Stimulated activated CD8-positive, alpha-beta memory T cell treated with anti-CD3 and anti-CD28 coated beads, Interleukin-4, amount 100 ng/mL, for 4 hours (primary cell): ENCODE measurements around the gene C21orf91.
"Not testable (repeated sequence)": the region's sequence is repeated elsewhere in the genome, so short reads cannot be mapped to it uniquely, and the experiment has no call there.

ENCODE experiments used
- DNase-seq, 2 donors: peaks; one replicate each; pipeline ENCODE4 v3.0.0-alpha.2; 2020; ENCODE audit warnings: low read depth in 2 of 2, low spot score in 1 of 2

Gene C21orf91

DNA sequence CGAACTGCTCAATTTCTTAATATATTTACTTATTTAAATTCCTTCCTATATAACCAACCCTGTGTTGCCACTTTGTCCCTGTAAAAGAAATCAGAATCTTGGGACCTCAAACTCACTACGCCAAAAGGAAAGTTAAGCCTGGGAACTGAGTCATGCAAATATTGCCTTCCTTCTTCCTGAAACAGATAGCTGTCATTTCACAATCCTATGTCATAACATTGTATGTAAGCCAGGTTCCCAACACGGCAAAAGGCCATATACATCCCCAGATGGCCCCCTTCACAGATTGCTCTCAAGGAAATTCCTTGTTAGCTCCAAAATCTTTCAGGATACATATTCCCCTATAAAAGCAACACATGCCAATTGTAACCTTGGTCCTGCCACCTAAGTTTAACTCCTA, 39.7 kb downstream of the C21orf91 start:
- DNase-seq = no peak

DNA sequence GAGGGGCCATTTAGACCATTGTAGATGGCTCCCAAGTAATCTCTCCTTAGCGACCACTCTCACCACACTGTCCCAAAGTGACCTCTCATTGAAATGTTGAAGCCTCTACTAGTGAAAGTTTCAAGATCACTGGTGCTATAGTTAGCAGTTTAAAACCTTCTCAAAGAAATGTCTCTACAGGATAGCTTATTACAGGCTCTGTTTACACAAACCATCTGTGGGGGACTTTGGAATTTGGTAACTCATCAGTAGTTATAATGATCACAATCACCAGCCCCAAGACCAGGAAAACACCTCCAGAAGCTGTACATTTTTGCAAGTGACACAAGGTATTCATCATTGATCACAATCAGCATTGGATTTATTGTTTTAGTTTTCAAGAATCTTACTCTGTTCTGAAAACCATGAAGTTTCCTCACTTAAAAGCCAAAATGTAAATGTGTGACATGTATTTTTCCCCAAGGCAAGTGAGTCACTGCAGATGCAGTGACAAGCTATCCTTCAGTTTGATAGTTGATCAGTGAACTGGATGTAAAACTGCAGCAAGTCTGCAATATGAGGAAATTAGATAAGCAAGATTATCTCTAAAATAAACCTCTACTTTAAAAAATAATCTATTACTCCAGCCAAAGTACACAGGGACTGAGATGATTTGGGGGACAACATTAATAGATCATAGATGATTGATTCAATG, 41.9 kb downstream of the C21orf91 start:
- DNase-seq = no peak

DNA sequence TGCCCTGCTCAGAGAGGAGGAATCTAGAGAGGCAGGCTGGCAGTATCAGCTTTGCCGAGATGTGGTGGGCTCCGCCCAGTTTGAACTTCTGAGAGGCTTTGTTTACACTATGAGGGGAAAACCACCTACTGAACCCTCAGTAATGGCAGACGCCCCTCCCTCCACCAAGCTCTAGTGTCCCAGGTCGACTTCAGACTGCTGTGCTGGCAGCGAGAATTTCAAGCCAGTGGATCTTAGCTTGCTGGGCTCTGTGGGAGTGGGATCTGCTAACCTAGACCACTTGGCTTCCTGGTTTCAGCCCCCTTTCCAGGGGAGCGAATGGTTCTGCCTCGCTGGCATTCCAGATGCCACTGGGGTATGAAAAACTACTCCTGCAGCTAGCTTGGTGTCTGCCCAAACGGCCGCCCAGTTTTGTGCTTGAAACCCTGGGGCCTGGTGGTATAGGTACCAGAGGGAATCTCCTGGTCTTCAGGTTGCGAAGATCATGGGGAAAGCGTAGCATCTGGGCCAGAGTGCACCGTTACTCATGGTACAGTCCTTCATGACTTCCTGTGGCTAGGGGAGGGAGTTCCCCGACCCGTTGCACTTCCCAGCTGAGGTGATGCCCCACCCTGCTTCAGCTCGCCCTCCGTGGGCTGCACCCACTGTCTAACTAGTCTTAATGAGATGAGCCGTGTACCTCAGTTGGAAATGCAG, 43.6 kb downstream of the C21orf91 start:
- DNase-seq = peak in 1 of 2 donors; percentile 62

DNA sequence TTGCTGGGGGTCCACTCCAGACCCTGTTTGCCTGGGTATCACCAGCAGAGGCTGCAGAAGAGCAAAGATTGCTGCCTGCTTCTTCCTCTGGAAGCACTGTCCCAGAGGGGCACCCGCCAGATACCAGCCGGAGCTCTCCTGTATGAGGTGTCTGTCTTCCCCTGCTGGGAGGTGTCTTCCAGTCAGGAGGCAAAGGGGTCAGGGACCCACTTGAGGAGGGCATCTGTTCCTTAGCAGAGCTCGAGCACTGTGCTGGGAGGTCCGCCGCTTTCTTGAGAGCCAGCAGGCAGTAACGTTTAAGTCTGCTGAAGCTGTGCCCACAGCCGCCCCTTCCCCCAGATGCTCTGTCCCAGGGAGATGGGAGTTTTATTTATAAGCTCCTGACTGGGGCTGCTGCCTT, 44.1 kb downstream of the C21orf91 start:
- DNase-seq = not testable (repeated sequence)

DNA sequence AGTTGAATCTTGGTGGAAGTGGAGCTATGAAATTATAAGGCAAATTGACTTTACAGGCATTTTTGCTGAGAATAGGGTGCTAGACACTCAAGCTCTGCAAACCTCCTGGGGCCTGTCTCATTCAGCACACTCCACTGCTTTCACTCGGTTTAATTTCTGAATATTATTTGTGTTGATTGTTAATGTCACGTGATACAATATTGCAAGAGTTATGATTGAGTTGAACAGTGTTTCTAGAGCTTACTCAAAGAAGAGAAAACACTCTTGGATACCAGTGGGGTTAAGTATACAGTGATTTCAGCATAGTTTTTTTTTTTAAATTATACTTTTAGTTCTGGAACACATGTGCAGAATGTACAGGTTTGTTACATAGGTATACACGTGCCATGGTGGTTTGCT, 49.7 kb downstream of the C21orf91 start:
- DNase-seq = no peak

DNA sequence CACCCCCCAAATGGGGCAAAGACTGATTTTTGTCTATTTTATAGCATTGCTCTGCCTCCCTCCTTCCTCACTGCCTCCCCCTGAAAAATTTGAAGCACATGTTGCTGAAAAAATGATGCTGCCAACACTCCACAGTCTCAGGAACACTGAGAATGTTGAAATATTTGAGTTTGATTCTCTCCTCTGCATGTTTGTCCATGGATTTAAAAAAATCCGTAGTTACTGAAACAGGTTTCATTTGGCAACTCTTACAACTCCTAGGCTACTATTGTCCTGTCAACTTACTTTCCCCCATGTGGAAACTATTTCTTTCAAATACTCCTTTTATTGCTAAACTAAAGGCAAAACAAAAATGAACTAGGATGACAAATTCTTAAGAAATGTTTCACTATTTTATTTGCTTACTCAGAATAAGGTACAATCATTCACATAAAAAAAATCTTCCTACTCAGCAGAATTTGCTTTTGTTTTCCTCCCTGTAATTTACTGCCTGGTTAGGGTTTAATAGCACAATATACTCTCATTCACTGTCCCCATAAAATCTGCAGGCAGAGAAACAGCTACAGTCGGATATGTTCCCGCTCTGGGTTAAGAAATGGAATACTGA, 50.2 kb downstream of the C21orf91 start:
- no peak for DNase-seq

DNA sequence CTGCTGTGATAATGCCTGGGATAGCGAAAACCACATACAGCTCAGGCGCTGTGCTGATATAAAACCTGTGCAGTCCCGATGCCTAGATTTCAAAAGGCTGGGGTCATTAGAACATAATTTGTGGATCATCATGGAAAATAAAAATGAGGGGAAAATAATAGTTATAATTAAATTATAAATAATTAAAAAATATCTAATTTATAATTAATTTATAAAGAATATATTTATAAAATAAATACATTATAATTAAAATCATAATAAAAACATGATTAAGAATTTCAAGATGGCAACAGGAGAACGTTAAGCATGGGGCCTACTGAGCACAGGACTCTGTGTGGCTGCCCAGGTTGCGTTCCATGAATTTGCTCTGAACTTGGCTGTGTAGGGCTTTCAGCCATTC, 53.9 kb downstream of the C21orf91 start:
- no peak for DNase-seq

DNA sequence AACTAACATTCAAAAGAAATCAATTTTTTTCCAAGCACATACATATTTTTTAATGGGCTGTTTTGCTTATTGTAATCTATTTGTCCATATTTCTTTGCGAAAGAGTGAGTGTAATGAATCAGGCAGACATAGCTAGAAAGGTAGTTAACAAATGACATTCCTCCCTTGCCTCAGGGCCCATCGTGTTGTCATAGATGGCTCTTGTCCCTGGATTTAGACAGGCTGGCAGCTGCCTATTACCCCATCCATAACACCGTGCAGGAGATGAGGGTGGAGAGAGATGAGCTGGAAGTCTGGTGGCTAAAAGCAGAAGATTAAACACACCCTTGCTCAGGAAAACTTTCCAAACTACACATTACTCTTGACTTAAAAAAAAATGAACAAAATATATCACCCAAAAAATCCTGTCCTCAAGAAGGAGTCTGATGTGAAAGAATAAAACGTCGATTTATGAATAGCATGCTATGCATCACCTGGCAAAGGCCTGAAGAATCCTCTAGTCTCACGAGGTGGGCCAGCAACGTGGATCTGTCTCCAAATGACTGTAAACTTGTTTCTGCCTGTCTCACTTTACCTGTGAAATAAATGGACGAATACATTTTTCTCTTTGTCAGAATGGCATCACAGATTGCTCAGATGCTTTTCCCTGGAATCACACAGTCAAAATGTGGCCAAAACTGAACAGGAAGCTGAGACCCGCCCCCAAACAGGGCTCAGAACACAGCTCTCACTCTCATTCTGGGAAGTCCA, 55.7 kb downstream of the C21orf91 start:
- DNase-seq = no peak

DNA sequence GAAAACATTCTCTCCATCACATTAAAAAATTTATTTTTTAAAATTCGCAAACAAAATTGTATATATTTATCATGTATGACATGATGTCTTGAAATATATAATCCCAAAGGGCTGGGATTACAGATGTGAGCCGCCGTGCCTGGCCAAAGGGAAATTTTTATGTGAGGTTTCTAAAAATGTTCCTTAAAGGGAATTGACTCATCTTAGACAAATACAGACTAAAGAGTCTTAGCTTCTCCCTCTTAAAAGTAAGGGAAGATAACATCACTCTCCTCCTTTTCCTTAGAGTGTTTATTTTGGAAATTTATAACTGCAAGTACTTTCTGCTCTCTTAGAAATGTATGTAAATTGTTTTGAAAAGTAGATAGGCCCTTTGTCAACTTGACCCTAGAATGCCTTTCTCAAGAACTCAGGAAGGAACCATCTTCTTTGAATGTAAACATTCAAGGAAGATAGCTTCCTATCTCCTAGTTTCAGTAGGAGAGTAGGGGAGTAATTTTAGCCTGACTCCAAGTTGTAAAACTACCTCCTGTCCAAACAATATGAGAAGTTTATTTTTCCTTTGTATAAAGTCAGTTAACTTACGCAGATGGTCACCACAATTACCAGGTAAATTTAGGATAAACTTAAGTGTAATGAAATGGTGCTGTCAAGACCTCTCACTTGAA, 59.5 kb downstream of the C21orf91 start:
- DNase-seq = no peak

DNA sequence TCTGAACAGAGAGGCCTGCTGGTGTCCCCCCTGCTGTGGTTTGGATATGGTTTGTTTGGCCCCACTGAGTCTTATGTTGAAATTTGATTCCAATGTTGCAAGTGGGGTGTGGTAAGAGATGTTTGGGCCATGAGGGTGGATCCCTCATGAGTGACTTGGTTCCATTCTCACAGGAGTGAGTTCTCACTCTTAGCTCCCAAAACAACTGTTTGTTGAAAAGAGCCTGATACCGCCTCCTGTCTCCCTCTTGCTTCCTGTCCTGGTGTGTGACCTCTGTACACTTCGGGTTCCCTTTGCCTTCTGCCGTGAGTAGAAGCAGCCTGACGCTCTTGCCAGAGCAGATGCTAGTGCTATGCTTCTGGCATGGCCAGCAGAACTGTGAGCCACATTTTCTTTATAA, 60.5 kb downstream of the C21orf91 start:
- DNase-seq = no peak

DNA sequence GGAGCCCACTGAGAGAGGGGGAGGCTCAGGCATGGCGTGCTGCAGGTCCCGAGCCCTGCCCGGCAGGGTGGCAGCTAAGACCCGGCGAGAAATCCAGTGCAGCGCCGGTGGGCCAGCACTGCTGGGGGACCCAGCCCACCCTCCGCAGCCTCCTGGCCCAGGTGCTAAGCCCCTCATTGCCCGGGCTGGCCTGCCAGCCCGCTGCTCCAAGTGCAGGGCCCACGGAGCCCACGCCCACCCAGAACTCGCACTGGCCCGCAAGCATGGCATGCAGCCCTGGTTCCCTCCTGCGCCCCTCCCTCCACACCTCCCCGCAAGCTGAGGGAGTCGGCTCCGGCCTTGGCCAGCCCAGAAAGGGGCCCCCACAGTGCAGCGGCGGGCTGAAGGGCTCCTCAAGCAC, 61.5 kb downstream of the C21orf91 start:
- no peak for DNase-seq

DNA sequence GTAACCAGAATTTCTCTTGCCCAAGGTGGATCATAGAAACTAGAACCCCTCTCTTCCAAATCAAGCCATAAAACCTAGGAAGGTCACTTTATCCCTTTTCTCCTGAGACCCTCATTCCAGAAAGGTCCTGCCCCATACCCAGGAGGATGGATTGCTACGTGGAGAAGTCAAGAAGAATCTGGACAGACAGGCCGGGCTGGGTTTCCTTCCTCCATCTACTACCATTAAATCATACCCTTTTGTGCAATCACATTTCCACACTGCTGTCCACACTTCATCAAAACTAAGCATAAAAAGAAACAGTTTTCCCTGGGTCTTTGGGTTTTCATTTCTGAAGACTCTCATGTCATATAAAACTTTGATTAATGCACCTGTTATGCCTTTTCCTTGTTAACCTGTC, 65.4 kb downstream of the C21orf91 start:
- DNase-seq = no peak

DNA sequence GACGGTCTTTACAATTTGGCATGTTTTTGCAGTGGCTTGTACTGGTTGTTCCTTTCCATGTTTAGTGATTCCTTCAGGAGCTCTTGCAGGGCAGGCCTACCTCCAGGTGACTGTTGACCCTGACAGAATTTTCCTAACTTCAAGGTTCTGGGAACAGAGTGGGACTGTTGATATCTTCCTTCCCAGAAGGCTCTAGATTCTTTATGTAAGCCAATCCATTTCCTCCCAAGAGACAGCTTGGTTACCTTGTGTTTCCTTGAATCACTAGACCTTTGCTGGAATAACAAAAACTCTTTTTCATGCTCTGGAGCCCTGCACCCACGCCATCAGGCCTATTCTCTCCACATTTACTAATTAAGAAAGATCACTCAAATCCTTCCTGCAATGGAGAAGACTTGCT, 67.0 kb downstream of the C21orf91 start:
- no peak for DNase-seq

DNA sequence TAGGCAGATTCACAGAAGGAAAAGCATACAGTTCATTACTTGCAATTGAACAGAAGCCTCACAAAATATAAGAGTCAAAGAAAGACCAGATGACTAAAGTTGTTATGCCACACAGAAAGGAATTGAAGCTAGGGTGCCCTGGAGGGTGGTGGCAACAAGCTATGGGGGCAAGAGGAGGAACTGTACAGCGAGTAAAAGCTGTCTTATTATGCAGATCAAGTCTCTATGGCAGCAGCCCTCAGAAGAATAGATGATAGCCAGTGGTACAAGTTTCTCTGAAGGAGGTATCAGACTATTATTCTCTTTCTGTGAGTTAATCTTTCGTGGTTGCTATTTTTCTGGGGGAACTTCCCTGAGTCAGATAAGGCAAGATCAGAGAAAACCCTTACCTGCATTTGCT, 72.2 kb downstream of the C21orf91 start:
- DNase-seq = no peak

DNA sequence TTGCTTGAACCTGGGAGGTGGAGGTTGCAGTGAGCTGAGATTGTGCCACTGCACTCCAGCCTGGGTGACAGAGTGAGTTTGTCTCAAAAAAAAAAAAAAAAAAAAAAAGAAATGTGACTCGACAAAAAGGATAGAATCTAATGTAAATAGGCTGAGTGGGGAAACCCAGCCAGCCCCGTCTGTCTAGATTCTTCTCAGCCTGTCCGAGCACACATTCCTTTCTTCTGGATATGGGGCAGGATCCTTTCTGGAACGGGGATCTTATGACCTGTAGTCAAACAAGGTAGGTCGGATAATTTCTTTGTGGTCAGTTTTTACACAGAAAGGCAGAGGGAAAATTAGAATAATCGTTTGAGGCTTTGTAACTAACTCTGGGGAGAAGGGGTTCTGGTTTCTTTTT, 74.1 kb downstream of the C21orf91 start:
- no peak for DNase-seq

DNA sequence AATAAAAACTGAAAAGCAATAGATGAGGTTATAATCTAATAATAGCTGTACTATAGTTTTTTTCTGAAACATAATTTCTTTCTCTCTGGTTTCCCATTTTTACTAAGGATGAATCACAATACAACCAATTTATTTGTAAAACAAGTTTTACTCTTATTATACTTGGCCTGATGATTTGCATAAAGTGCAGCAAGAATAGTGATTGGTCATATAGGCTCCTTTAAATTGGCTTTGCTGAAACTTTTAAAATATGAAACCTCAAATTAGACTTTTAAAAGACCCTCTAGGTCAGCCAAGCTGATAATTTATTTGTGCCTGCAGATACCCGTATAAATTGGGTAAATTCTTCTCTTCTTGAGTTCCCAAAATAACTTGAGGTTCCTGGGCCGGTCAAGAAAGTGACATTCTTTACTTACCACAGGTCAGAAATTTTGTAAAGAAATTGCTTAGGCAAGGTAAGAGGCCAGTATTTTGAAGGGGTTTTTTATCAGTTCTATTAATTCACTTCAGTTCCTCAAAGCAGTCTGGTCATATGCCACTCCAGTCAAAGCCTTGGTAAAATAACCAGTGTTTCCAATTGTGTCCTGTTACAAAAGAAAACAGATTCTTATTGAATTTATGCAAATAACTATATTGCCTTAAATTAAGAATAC, 76.1 kb downstream of the C21orf91 start:
- DNase-seq = no peak

DNA sequence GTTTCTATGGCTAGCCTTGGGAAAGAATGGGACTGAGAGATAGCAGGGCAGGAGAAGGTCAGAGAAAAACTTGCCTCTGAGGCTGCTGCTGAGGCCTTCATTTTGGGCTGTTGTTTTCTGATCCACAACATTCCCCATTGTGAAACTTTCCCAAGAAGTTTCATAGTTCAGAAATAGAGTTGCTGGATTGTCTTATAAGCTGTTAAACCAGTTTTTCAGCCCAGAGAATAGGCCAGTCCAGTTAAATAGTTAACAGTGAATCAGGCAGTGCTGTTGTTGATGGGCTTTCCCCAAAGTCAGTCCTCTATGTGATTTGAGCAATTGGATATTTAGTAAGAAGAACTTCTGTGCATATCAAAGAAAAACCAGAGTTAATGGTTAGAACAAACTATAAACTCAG, 77.0 kb downstream of the C21orf91 start:
- DNase-seq = no peak
